NCI-H2107 treated with DMSO at 0.1 percent for 48 hours (cell line): ENCODE results near the gene LCN12.

Experiments used
- DNase-seq: peaks from one replicate; lab custom pipeline; 2025; ENCODE audit not compliant: unreplicated experiment; lab: John Stamatoyannopoulos, UW

The LCN12 gene

DNA sequence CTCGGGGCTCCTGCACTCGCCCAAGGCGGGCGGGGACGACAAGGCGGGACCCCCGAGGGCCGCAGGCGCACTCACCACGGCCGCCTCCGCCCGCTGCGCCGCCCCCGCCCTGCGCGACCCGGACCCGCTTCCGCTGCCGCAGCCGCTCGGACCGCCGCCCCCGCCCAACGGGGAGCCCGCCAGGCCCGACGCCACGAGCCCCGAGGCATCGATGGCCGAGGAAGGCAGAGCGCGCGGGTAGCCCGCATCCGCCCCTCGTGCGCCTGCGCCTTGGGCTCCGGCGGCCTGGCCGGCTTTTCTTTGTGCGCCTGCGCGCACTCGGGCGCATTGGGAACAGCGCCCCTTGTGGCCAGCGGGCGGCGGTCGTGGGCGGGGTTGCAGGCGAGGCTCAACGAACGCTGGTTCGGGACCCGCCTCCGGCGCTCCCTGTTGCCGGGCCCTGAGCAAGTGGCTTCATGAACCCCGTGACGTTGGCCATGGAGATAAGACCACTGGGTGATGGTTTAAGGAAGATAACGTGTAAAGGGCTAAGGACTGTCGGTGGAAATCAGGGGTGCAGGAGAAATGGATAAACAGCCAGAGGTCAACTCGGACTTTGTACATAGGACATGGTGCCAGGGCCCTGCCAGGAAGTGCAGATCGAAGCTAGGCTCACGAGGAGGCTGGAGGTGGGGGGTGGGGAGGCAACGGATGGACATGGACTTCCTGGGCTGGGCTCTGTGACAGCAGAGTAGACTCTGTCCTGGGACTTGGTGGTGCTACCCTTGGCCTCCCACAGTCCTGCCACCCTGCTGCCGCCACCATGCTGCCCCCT lies 7.3 kb upstream of the LCN12 start, which contains the start of the genes C8G and FBXW5:
Gene C8G (plus strand): TSS at position 725 of the 814 bp plus-strand sequence. CDS start 78 bp downstream, at position 803.
Gene FBXW5 (minus strand): TSS at position 220 of the 814 bp plus-strand sequence. CDS start 655 bp downstream, outside the sequence.
- DNase-seq, result peak; percentile 65

DNA sequence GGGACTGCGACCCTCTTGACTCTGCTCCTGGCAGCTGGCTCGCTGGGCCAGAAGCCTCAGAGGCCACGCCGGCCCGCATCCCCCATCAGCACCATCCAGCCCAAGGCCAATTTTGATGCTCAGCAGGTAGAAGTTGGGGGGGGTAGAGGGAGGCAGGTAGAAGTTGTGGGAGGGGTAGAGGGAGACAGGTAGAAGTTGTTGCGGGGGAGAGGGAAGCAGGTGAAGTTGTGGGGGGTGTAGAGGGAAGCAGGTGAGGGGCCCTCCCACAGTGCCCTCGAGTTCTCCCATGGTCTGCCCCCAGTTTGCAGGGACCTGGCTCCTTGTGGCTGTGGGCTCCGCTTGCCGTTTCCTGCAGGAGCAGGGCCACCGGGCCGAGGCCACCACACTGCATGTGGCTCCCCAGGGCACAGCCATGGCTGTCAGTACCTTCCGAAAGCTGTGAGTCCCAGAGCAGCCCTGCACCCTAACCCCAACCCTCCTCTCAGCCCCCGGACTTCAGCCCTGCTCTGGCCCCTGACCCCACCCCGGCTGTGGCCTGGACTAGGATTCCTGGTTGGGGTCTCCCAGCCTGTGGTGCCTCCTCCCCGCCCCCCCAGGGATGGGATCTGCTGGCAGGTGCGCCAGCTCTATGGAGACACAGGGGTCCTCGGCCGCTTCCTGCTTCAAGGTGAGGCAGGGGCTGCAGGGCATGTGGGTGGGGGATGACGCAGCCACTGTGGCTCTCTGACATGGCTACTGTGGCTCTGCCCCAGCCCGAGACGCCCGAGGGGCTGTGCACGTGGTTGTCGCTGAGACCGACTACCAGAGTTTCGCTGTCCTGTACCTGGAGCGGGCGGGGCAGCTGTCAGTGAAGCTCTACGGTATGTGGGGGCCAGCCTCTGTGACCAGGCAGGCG lies 6.5 kb upstream of the LCN12 start:
- no peak for DNase-seq

DNA sequence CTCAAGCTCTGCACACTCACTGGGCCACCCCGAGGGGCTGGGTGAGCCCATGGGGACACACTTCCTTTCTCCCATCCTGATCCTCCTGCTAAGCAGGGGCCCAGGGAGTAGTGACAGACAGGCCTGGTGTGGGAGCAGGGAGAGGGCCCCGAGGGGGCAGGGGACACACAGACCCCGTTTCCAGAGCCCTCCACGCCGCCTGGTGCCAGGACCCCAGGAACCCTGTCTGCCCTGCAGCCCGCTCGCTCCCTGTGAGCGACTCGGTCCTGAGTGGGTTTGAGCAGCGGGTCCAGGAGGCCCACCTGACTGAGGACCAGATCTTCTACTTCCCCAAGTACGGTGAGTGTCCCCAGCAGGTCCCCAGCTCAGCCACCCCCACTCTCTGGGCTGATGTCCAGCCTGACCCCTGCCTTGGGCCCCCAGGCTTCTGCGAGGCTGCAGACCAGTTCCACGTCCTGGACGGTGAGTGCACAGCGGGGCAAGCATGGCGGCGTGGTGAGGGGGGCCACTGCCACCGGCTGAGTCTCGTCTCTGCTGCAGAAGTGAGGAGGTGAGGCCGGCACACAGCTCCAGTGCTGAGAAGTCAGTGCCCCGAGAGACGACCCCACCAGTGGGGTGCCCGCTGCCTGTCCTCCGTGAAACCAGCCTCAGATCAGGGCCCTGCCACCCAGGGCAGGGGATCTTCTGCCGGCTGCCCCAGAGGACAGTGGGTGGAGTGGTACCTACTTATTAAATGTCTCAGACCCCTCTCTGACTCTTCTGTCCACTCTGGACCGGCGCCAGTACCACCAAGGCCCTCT lies 5.6 kb upstream of the LCN12 start:
- DNase-seq, result no peak

DNA sequence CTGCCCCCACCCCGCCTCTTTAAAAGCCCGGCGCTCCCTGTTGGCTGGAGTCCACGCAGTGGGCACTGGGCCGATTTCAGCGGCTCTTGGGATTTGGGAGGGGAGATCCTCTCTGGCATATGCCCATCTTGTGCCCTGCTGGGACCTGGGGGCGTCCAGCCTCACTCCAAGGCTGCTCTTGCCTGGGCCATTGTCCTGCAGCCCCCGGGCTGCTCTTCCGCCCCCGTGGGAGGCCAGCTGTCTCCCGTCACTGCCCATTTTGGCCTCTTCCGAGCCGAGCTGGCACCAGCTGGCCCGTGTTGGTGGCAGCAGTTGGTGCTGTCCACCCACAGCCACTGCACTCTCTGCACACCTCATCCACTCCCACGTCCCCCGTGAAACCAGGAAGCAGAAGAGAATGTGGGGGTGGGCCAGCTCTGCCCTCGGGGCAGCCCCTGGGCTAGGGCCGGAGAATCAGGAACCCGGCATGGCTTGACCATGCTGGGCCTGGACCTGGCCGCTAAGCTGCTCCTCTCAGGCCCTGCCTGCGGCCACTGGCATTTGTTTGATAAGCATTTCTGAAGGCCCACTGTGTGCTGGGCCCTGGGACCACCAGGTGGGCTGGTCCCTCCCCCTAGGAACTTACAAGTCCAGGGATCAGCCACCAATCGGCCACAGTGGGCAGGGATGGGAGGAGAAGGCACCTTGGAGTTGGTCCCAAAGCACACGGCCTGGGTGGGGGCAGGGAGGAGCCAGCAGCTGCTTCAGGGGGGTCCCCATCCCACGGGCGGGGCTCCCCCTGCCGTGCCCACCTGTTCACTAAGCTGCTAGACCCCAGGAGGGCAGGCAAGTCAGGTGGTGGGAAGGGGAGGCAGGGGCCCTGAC lies 4.8 kb upstream of the LCN12 start:
- DNase-seq, result no peak

DNA sequence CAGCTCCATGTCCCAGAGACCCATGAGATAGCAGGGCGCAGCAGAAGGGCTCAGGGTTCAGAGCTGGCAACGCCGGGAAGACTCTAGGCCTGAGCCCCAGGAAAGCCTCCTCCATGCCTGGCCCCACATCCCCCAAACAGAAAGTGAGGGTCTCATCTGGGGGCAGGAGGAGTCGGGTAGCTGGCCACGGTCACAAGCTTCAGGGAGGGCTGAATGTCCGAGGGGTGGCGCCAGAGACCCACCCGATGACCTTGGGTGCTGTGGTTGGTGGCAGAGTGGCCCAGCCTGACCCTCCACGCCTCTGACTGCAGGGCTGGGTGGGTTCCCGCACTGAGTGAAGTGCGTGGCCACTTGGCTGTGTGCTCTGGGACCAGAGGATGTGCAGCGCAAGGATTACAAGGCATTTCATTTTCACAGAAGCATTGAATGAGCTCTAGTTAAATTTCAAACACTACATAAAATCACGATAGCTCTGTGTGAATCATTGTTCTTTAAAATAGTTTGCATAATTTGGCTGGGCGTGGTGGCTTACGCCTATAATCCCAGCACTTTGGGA lies 4.0 kb upstream of the LCN12 start:
- no peak for DNase-seq

DNA sequence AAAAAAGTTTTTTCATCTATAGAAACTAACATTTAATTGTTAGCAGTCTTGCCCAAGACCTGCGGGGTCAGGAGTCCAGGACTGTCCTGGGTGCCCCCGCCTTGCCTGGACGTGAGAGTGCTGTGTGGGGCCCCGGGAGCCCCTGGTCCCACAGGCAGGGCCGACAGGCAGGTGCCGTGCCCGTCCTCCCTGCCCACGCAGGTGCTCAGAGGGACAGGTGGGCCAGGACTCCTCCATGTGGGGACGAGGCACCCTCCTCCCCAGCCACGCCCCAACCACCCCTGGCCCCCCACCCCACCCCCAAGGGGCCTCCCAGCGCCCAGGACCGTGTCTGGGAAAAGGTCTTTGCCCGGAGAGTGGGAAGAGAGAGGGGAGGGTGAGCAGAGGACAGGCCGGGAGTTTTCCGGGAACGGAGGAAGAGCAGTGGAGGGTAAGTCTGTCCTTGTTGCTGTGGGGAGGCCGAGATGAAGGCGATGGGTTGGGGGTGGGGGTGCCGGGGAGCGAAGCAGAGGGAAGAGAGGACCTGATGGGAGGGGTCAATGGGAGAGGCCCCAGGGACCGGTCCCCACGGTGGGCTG lies 2.7 kb upstream of the LCN12 start:
- DNase-seq, result peak; percentile 46

DNA sequence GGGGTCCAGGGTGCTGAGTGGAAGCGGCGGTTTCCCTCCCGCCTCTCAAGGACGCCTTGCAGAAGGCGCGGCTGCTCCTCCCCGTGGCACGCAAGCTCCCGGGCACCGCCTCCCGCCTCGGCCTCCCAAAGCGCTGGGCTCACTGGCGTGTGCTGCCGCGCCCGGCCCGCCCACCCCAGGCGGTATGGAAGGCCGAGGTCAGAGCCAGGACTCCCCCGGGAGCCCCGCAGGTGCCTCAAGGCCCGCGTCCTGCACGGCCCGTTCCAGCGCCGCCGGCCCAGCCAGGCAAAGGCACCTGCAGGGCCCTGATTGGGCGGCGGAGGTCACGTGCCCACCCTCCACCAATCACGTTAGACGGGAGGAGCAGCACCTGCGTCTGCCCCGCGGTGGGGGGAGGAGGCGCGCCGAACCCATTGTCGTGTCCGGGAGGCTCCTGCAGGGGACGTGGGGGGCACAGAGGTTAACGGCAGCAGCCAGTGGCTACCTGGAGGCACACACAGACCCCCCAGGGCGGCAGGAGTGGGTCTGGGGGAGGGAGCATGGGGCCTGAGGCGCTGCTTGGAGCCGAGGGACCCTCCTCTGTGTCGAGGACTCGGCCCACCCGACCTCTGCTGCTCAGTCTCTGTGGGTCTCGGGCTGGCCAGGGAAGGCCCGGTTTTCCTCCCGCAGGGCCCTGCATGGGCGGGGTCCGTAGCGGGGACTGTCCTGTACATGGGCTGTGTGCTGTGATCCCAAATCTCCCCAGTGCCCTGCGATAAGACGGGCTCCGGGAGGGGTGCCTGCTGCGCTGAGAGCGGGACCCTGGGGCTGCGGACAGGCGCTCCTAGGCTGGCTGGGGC lies 2.0 kb upstream of the LCN12 start:
- DNase-seq, result peak; percentile 84

DNA sequence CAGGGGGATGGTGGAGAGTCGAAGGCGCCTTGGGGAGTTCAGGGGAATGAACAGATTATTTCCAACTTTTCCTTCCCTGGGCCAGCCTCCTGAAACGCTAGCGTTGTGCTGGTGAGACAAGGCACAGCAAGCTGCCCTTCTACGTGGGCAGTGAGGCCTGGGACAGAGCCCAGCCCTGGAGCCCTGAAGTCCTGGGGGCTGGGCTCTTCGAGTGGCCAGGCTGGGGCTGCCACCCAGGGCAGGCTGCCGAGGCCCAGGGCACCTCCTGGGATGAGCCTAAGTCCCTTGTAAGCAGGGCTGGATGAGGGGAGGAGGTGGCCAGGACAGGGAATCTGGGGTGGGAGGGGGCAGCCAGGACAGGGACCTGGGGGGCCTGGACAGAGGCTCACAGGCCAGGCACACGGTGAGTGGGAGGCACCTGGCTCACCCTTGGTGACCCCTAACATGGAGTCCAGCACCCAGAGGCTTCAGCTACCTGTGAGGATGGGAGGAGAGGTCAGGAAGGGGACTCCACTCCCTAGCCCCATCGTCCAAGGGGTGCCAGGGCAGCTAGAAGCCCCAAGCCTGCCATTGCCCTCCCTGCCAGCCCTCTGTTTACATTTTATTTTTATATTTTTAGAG lies 1.3 kb upstream of the LCN12 start:
- no peak for DNase-seq

DNA sequence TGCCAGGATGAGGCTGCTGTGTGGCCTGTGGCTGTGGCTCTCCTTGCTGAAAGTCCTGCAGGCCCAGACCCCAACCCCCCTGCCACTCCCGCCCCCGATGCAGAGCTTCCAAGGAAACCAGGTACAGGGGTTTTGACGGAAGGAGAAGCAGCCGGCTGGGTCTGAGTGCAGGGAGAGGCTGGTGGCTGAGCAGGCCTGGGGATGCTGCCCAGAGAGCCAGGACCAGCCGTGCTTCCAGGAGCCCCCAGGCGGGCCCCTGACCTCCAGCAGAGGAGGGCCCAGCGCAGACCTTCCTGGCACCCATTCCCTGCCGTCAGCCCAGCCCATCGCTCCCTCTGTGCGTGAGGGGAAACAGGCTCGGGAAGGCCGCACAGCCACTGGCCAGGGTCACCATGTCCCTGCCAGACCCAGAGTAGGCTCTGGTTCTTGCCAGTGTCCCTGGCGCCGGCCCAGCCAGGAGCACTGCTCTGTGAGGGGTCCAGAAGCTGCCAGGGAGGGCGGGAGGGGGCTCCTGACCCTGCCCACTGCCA lies 313 bp downstream of the LCN12 start:
- DNase-seq, result no peak

DNA sequence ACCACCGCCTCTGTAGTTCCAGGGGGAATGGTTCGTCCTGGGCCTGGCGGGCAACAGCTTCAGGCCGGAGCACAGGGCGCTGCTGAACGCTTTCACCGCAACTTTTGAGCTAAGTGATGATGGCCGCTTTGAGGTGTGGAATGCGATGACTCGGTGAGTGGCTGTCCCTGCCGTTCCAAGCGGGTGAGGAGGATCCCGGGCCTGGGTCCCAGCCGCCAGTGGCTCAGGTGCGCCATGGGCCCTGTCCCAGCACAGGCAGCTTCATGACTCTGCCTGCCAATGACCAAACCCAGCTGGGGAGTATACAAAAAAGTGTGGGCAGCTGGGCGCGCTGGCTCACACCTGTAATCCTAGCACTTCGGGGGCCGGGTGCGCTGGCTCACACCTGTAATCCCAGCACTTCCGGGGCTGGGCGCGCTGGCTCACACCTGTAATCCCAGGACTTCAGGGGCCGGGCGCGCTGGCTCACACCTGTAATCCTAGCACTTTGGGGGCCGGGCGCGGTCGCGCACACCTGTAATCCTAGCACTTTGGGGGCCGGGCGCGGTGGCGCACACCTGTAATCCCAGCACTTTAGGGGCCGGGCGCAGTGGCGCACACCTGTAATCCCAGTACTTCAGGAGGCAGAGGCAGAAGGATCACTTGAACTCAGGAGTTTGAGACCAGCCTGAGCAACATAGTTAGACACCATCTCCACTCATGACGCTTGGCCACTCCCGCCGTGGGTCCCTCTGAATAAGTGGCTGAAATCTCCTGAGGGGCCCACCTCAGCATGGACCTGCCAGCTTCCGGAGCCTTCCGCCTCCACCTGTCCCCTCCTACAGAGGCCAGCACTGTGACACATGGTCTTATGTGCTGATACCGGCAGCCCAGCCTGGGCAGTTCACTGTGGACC lies 1.1 kb downstream of the LCN12 start:
- DNase-seq, result no peak

DNA sequence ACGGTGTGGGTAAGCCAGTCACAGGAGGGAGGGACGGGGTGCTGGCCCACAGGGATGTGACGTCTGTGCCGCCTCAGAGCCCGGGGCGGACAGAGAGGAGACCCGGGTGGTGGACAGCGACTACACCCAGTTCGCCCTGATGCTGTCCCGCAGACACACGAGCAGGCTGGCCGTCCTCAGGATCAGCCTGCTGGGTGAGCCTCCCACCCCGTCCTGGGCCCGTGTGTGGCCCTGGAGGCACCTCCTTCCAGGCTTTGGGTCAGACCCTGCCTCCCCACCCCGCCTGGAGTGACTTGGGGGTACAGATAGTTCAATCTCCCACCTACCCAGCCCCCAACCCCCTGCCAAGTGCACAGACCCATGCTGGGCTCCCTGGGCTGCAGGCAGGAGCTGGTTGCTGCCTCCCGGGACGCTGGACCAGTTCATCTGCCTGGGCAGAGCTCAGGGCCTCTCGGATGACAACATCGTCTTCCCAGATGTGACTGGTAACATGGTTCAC lies 1.7 kb downstream of the LCN12 start:
- no peak for DNase-seq

DNA sequence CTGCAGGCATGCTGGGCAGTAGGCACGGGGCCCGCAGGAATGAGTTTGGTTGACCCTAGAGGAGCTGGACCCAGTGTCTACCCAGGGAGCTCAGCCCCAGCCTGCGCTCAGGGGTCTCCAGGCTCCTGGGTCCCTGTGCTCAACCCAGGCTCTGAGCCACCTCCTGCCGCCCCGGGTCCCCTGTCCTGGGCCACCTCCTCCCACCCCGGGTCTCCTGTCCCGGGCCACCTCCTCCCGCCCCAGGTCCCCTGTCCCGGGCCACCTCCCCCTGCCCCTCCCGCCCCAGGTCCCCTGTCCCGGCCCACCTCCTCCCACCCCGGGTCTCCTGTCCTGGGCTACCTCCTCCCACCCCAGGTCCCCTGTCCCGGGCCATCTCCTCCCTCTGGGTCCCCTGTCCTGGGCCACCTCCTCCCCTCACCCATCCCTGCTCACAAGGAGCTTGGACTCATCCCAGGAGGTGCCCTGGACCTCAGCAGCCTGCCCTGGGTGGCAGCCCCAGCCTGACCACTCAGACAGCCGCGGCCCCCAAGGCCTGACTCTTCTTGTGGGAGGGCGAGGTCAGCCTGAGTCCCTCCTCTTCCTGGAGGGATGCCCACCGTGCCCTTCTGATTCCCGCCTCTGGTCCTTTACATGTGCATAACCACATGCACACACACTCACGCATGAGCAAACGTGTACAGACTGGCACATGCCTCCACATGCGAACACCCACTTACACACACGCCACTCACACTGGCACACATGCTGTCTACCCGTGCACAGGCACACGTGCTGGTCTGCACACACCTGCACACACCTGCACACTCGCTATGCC lies 2.4 kb downstream of the LCN12 start:
- DNase-seq, result no peak

DNA sequence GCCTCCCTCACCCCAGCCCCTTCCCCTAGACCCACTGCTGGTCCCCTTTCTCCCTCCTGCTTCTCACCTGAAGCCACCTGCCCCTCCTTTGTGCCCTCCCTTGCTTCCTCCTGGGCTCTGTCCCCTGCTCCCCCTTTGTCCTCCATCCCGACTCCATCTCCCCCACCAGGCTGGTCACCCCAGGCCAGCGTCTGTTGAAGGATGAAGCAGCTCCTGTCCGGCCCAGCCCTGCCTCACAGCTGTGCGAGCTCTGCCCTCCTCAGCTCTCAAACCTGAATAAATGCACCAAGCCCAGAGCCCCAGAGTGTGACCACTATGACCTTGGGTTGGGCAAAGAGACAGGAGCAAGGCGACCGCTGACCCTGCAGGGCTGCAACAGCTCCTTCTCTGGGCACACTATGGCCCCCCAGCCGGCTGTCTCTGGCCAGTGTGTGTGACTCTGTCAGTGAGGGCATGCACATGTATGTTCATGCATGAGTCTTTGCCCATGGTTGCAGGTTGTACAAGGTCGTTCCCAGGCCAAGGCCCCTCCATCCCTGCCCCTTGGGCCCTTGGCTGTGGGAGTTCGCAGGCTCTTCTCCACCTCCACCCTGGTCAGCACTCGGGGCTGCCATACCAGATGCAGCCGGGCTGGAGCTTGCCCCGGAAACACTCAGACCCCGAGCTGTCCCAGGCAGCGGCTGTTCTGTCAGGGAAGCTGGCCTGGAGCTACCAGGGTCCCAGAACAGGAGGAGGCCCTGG lies 3.3 kb downstream of the LCN12 start:
- no peak for DNase-seq

DNA sequence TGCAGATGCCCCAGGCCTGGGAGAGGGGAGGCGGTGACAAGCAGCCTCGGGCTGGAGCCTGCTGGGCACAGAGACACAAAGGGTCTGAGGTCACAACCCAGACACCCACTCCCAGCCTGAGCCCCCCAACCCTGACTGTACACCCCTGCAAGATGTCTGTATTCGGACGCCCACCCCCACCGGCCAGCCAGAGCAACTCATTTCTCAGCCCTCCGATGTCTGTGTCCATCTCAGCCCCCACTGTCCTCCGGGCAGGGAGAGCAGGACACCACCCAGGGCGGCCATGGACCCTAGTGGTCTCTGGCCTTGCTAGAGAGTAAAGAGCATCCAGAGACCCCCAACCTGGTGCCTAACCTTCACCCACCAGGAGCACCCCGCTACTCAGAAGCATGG lies 3.9 kb downstream of the LCN12 start:
- DNase-seq, result no peak

DNA sequence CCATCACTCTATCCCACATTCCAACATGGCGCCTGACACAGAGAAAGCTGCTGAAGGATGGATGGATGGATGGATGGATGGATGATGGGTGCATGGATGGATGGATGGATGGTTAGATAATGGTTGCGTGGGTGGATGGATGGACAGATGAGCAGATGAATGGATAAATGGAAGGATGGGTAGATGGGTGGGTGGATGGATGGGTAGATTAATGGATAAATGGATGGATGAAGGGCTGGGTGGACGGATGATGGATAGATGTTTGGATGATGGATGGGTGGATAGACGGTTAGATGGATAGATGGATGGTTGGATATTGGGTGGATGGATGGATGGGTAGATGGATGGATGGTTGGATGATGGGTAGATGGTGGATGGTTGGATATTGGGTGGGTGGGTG lies 4.5 kb downstream of the LCN12 start:
- DNase-seq, result no peak
